A549 (cell line): ENCODE measurements around the gene RADIL. TPM values are rescaled to one million over a fixed set of nuclear protein-coding genes. Genes with fewer than 3 reads are reported as not detected.

Experiments
- ATAC-seq, 2 experiments: fragments of 200-7000 bp in 1 of 2; fragments of >200 bp in 1 of 2; cut with Nextera tagmentation in 1 of 2; cut with Tn5 transposase in 1 of 2; 3 replicates each; pipeline versions ENCODE4 v1.8.0 to v1.9.1; 2018 to 2020; ENCODE audit warnings: mild to moderate bottlenecking in 1 of 2, moderate library complexity in 1 of 2
- CTCF ChIA-PET: fragments of 300-600 bp; sonication (Branson Sonifier 250); formaldehyde crosslinking; extraction: SDS; loops from one replicate; lab custom pipeline; 2021; ENCODE audit warnings: antibody characterized with exemption, inconsistent platforms; lab: Yijun Ruan, JAX
- POLR2A ChIA-PET: fragments of 350-600 bp; formaldehyde crosslinking; extraction: SDS; loops from one replicate; lab custom pipeline; 2021; ENCODE audit warnings: antibody characterized with exemption, inconsistent platforms; lab: Yijun Ruan, JAX
- DNase-seq, 2 experiments: peaks; one replicate each; pipeline versions ENCODE4 v3.0.0 to v3.0.0-alpha.2; 2011 to 2016; ENCODE audit warnings: low read depth in 1 of 2, low spot score in 1 of 2
- FAIRE-seq: peaks from 2 replicates; lab custom pipeline; 2011; peaks lifted over from hg19 to GRCh38; lab: Jason Lieb, UNC
- H3K27ac ChIP-seq, 2 experiments: fragments of >200 bp; sonication (Bioruptor Twin); formaldehyde crosslinking; 3 replicates each; pipeline ENCODE4 v1.5.1; 2016 to 2017
- H3K4me1 ChIP-seq: fragments of >200 bp; sonication (Bioruptor Twin); formaldehyde crosslinking; 3 replicates; pipeline ENCODE4 v1.6.1; 2016
- H3K4me2 ChIP-seq: fragments of >200 bp; sonication (Bioruptor Twin); formaldehyde crosslinking; 3 replicates; pipeline ENCODE4 v1.6.1; 2016
- H3K4me3 ChIP-seq: fragments of >200 bp; sonication (Bioruptor Twin); formaldehyde crosslinking; 3 replicates; pipeline ENCODE4 v1.5.1; 2016
- H3K9me3 ChIP-seq: fragments of >200 bp; sonication (Bioruptor Twin); formaldehyde crosslinking; 3 replicates; pipeline ENCODE4 v1.6.1; 2016
- CBX2 ChIP-seq: fragments of 200-600 bp; sonication (generic); IDR thresholded peaks from 2 replicates; pipeline ENCODE4 v1.6.1; 2016; ENCODE audit warnings: low read depth, mild to moderate bottlenecking, borderline replicate concordance
- CEBPB ChIP-seq, 2 experiments: fragments of >200 bp in 1 of 2; sonication (Bioruptor Twin) in 1 of 2; formaldehyde crosslinking in 1 of 2; IDR thresholded peaks; 2 replicates each; pipeline ENCODE4 v1.6.1; 2012 to 2016
- CHD4 ChIP-seq: fragments of 200-600 bp; sonication (generic); IDR thresholded peaks from 2 replicates; pipeline ENCODE4 v1.6.1; 2016; ENCODE audit warnings: antibody characterized with exemption, mild to moderate bottlenecking, borderline replicate concordance
- EHMT2 ChIP-seq: fragments of 200-600 bp; sonication (generic); IDR thresholded peaks from 2 replicates; pipeline ENCODE4 v1.6.1; 2016; ENCODE audit warnings: antibody characterized with exemption, low read depth, mild to moderate bottlenecking, moderate library complexity
- EP300 ChIP-seq, 2 experiments: fragments of >200 bp; sonication (Bioruptor Twin); formaldehyde crosslinking; IDR thresholded peaks; 2 replicates in 1 of 2; 3 replicates in 1 of 2; pipeline ENCODE4 v1.6.1; 2016 to 2017
- FOSB ChIP-seq: fragments of 250-450 bp; sonication (Bioruptor Pico); IDR thresholded peaks from 2 replicates; pipeline ENCODE4 v1.5.0; 2020; ENCODE audit warnings: mild to moderate bottlenecking, moderate library complexity
- FOSL2 ChIP-seq, 2 experiments: fragments of 450-650 bp in 1 of 2; fragments of >200 bp in 1 of 2; sonication (Bioruptor Twin) in 1 of 2; formaldehyde crosslinking; IDR thresholded peaks; 2 replicates each; pipeline versions ENCODE4 v1.5.0 to v1.6.1; 2016 to 2020; ENCODE audit warnings: mild to moderate bottlenecking in 1 of 2, moderate library complexity in 1 of 2
- HOXB13 ChIP-seq: fragments of 250-450 bp; sonication (Bioruptor Pico); IDR thresholded peaks from 2 replicates; pipeline ENCODE4 v1.5.0; 2020; ENCODE audit warnings: low read depth, mild to moderate bottlenecking, moderate library complexity
- JUNB ChIP-seq: fragments of >200 bp; sonication (Bioruptor Twin); formaldehyde crosslinking; IDR thresholded peaks from 2 replicates; pipeline ENCODE4 v1.6.1; 2016
- KDM1A ChIP-seq: fragments of 200-600 bp; sonication (generic); IDR thresholded peaks from 2 replicates; pipeline ENCODE4 v1.6.1; 2016; ENCODE audit warnings: low read depth, mild to moderate bottlenecking
- MAZ ChIP-seq: fragments of 150-350 bp; IDR thresholded peaks from 2 replicates; pipeline ENCODE4 v1.6.1; 2014; ENCODE audit warnings: antibody characterized with exemption, low read depth, low read length, borderline replicate concordance
- NPAS2 ChIP-seq: fragments of 250-450 bp; sonication (Bioruptor Pico); IDR thresholded peaks from 2 replicates; pipeline ENCODE4 v1.8.0; 2022; ENCODE audit warnings: mild to moderate bottlenecking, moderate library complexity, borderline replicate concordance
- NR3C1 ChIP-seq: fragments of >200 bp; sonication (Bioruptor Twin); formaldehyde crosslinking; IDR thresholded peaks from 3 replicates; pipeline ENCODE4 v1.6.1; 2017
- PHF8 ChIP-seq: fragments of 200-600 bp; sonication (generic); IDR thresholded peaks from 2 replicates; pipeline ENCODE4 v1.6.1; 2016; ENCODE audit warnings: low read depth, mild to moderate bottlenecking, antibody characterized with exemption, moderate library complexity, borderline replicate concordance
- POLR2A ChIP-seq: IDR thresholded peaks from 2 replicates; pipeline ENCODE4 v1.6.1; 2012; ENCODE audit warnings: mild to moderate bottlenecking, low read length
- POLR2AphosphoS2 ChIP-seq: conservative IDR thresholded peaks from 2 replicates; pipeline ENCODE4 v1.6.1; 2012; ENCODE audit warnings: low read length, improper control_type of control experiment, inconsistent platforms
- RCOR1 ChIP-seq: fragments of 150-350 bp; IDR thresholded peaks from 2 replicates; pipeline ENCODE4 v1.6.1; 2014; ENCODE audit warnings: antibody characterized with exemption, low read length, low read depth
- RFX5 ChIP-seq: fragments of 450-650 bp; IDR thresholded peaks from 2 replicates; pipeline ENCODE4 v1.7.1; 2014; ENCODE audit warnings: antibody characterized with exemption, mild to moderate bottlenecking, moderate library complexity
- SMC3 ChIP-seq: fragments of >200 bp; sonication (Bioruptor Twin); formaldehyde crosslinking; IDR thresholded peaks from 3 replicates; pipeline ENCODE4 v1.6.1; 2018; ENCODE audit warnings: inconsistent platforms
- SREBF2 ChIP-seq: fragments of 450-650 bp; IDR thresholded peaks from 2 replicates; pipeline ENCODE4 v1.6.1; 2014; ENCODE audit warnings: mild to moderate bottlenecking, moderate library complexity
- ZSCAN20 ChIP-seq: fragments of 250-450 bp; sonication (Bioruptor Pico); IDR thresholded peaks from 2 replicates; pipeline ENCODE4 v1.8.0; 2022; ENCODE audit warnings: mild to moderate bottlenecking, moderate library complexity
- WGBS: methylation state at CpG from one replicate; pipeline ENCODE4 v1.1.6; 2017; ENCODE audit errors: missing lambda C conversion rate; 5-methylcytosine and 5-hydroxymethylcytosine counted together
- polyA plus RNA-seq, 4 experiments: library from polyadenylated mRNA; depleted of rRNA in 3 of 4; stranded (reverse); fragments of >200 nt; fragmentation: RNase III in 1 of 4; extraction: RNeasy Plus Mini Kit Qiagen cat#74134 plus additional on column Dnase treatment in 1 of 4; gene quantifications; 2 replicates in 3 of 4; 3 replicates in 1 of 4; pipeline ENCODE4 v1.2.3, GENCODE V29; 2011 to 2017
- TF ChIP-seq, protein P1 (sequence below): IDR thresholded peaks from 2 replicates; pipeline ENCODE4 v1.6.1; 2012; ENCODE audit warnings: low read depth, borderline replicate concordance

Gene RADIL
- polyA plus RNA-seq, 2 of the 4 experiments (the other 2 are of a cell fraction) = 1.0 to 1.1 TPM

DNA sequence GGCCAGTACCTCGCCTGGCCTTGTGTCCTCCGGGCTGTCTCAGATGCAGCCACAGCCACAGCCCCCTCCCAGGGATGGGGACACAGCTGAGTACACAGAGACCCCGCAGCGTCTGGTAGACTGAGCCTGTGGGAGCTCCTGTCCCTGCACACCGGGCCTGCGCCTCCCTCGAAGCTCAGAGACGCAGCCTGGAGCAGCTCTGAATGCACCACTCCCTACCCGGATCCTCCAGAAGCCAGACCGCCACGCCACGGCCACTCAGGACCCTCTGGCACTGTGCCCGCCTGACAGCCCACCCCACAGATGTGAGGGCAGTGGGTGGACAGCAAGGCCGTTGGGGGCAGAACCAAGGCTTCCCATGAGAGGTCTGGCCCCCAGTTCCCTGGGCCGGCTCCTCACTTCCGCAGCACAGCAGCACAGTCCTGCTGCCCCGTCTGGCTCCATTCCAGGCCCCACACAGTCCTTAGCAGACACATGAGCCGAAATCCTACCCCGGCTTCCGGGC is 62.5 kb downstream of the RADIL start:
- ATAC-seq = no peak
- CTCF ChIA-PET = no interaction called here
- Histone ChIP-seq H3K4me2 (no peak overlapping the region), H3K4me3 (no peak overlapping the region), H3K27ac (no peak overlapping the region), H3K9me3 (no peaks in the 10 kb centered on the region), H3K4me1 (no peaks in the 10 kb centered on the region)
- POLR2A ChIA-PET = no interaction called here
- no peak for FAIRE-seq
- TF ChIP-seq SREBF2 (no peak), EHMT2 (no peak), RFX5 (no peak), MAZ (no peak), POLR2AphosphoS2 (no peak), FOSL2 (IDR thresholded peaks at IDR 0.05) (no peak), FOSL2 (CRISPR knock-in tag; IDR thresholded peaks at IDR 0.05) (no peak), HOXB13 (CRISPR knock-in tag) (no peak), PHF8 (no peak), RCOR1 (no peak), SMC3 (no peak), NR3C1 (no peak), JUNB (no peak), FOSB (CRISPR knock-in tag) (no peak), KDM1A (no peak), CEBPB (IDR thresholded peaks at IDR 0.05) (no peak), ZSCAN20 (no peak), CHD4 (no peak), NPAS2 (CRISPR knock-in tag) (no peak)
- TF ChIP-seq, protein P1, sequence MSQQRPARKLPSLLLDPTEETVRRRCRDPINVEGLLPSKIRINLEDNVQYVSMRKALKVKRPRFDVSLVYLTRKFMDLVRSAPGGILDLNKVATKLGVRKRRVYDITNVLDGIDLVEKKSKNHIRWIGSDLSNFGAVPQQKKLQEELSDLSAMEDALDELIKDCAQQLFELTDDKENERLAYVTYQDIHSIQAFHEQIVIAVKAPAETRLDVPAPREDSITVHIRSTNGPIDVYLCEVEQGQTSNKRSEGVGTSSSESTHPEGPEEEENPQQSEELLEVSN = no peak
- no peak for DNase-seq
- 66% methylated on average over 12 of the region's 20 CpGs for WGBS

DNA sequence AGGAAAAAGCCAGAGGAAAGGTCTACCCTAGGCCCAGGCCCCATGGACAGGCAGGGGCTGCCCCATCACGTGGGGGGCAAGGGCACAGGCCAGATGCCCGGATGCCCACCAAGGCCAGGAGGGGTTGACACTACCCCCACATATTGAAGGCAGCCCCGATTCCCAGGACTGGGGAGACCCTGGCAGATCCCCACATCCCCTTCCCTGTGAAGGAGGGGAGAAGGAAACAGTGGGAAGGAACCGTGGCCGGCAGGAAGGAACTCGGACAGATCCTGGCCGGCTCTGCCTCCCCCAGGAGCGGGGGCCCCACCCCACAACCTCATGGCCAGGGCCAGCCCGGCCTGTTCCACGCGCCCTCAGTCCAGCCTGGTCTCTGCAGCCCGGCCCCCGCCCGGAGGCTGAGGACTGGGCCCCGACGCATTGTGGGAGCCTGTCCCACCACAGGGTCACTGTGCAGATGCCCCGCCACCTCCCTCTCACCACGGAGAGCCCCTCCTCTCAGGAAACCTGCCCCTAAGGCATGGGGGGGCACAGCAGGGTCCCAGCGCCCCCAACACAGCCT is 63.0 kb downstream of the RADIL start:
- no CpG with 5 or more reads among the region's 19 CpGs for WGBS
- FAIRE-seq = no peak

DNA sequence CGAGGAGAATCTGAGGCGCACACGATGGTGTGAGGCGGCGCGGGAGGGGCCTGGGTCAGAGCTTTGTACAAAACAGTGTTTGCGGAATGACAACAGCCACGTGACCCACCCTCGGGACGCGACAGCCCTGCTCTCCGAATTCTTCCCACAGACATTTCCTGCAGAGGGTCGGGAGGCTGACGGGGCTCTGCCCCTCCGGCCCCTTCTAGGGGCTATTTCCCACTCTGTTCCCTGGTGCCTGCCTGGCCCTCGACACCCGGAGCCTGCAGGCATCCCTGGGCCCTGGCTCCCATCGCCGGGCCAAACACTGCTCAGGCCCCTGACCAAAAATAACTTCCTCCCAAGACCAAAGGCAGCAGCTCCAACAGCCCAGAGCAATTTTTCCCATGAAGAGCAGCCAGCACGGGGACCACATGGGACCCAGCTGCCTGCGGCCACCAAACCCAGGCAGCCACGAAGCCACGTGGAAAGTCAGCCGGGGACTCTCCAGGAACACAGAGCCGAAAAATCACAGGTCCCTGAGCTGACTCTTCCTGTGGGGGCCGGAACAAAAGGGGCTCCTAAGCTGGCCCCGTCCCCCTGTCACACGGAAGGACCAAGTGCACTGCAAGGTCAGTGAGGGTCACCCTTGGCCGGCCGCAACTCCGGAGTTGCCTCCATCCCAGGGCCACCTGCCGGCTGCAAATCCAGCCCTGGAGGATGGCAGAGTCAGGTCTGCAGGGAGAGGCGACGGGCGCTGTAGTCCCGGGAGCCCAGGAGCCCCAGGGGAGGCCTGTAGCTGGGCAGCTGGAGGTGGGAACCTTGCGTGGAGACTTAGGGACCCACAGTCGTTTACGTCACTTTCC is 63.7 kb downstream of the RADIL start:
- ATAC-seq (no peak), FAIRE-seq (no peak), DNase-seq (no peak)
- Histone ChIP-seq H3K4me1 (no peaks in the 10 kb centered on the region), H3K4me2 (no peak overlapping the region), H3K9me3 (no peaks in the 10 kb centered on the region), H3K4me3 (no peak overlapping the region), H3K27ac (no peak overlapping the region)
- TF ChIP-seq RFX5 (no peak), SREBF2 (no peak)
- ChIA-PET CTCF (interaction anchor here (0.6 to 1.7 kb wide), 6 partner anchors 14 to 68 kb away, joined by 3 to 7 read pairs (median 4); partner anchors contain the start of gene RADIL), POLR2A (no interaction called here)
- WGBS = 84% methylated on average over 26 of the region's 39 CpGs

More for the DNA sequence above, 63.0 kb downstream of the RADIL start:
- no peak overlapping the region for H3K4me3 ChIP-seq
- no peak overlapping the region for H3K27ac ChIP-seq
- CTCF ChIA-PET = interaction anchor here (0.6 to 1.5 kb wide), 4 partner anchors 15 to 67 kb away, joined by 3 to 7 read pairs (median 4); no protein-coding TSS in a partner anchor
- POLR2A ChIA-PET = no interaction called here
- H3K4me2 ChIP-seq = no peak overlapping the region
- no peak for ATAC-seq
- no peak for DNase-seq
- no peaks in the 10 kb centered on the region for H3K9me3 ChIP-seq
- no peaks in the 10 kb centered on the region for H3K4me1 ChIP-seq
- no peak for TF ChIP-seq EP300 (IDR thresholded peaks at IDR 0.05)
- TF ChIP-seq CBX2 = no peak
- TF ChIP-seq POLR2AphosphoS2 = no peak
- no peak for TF ChIP-seq POLR2A
